Activated CD8-positive, alpha-beta memory T cell treated with anti-CD3 and anti-CD28 coated beads for 36 hours (primary cell): ENCODE data around the gene ASGR2. TPM values are rescaled to one million over a fixed set of nuclear protein-coding genes. Genes with fewer than 3 reads are reported as not detected.
"Not testable (repeated sequence)": the region's sequence is repeated elsewhere in the genome, so short reads cannot be mapped to it uniquely, and the experiment has no call there.

Experiments used
- CTCF ChIA-PET: fragments of 350-600 bp; sonication (Branson Sonifier 250); formaldehyde crosslinking; loops from one replicate; lab custom pipeline; 2021; ENCODE audit warnings: antibody characterized with exemption; lab: Charles Lee
- POLR2A ChIA-PET: fragments of 350-600 bp; sonication (Branson Sonifier 250); formaldehyde crosslinking; loops from one replicate; lab custom pipeline; 2021; ENCODE audit warnings: antibody characterized with exemption; lab: Charles Lee
- total RNA-seq, 2 experiments: library from RNA; stranded (reverse); gene quantifications; one replicate each; pipeline ENCODE4 v1.2.3, GENCODE V29; 2021

The ASGR2 gene
- total RNA-seq, result not detected

DNA sequence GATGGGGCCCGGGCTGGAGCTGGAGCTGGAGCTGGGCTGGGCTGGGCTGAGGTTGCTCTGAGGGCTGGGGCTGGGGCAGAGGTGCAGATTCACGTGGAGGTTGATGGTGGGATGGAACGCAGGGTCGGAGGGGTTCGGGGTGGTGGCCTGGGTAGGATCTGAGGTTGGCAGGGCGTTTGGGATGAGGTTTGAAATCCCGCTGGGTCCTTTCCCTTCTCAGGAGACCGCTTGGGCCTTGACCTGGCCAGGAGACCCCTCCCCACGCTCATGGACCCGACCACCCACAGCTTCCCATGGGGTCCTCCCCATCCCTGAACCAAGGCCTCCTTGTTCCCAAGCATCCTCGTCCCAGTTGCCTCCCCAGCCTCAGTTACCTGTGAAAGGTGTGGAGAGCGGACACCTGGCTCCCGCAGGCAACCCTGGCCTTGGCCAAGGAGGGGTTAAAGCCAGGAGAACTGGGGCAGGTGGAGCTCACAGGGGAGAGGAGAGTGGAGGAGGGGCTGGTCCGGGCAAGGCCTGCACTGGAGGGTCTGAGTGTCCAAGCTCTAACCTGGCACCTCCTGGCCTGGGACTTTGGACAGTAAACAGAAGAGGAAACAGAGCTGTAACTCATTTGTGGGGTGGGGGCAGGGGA, at the start of gene ASGR2:
ASGR2 (minus strand) TSS at position 582 of the 634 bp plus-strand sequence. CDS start 582 bp downstream, outside the sequence.
- POLR2A ChIA-PET, result no interaction called here
- CTCF ChIA-PET, result interaction anchor here (1.2 kb wide), 1 partner anchor 14 kb away, joined by 3 read pairs; no protein-coding TSS in a partner anchor

GRCh38 chr17:7159571-7159970, 44.9 kb upstream of the ASGR2 start:
- POLR2A ChIA-PET, CTCF ChIA-PET: not testable (repeated sequence)

DNA sequence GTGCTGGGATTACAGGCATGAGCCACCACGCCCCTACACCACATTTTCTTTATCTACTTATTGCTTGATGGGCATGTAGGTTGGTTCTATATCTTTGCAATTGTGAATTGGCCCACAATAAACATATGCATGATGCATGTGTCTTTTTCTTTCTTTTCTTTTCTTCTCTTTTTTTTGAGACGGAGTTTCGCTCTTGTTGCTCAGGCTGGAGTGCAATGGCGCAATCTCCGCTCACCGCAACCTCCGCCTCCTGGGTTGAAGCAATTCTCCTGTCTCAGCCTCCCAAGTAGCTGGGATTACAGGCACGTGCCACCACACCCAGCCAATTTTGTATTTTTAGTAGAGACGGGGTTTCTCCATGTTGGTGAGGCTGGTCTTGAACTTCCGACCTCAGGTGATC, 43.8 kb upstream of the ASGR2 start:
- POLR2A ChIA-PET, result not testable (repeated sequence)
- CTCF ChIA-PET, result interaction anchor here (1.7 kb wide), 1 partner anchor 21 kb away, joined by 4 read pairs; no protein-coding TSS in a partner anchor

DNA sequence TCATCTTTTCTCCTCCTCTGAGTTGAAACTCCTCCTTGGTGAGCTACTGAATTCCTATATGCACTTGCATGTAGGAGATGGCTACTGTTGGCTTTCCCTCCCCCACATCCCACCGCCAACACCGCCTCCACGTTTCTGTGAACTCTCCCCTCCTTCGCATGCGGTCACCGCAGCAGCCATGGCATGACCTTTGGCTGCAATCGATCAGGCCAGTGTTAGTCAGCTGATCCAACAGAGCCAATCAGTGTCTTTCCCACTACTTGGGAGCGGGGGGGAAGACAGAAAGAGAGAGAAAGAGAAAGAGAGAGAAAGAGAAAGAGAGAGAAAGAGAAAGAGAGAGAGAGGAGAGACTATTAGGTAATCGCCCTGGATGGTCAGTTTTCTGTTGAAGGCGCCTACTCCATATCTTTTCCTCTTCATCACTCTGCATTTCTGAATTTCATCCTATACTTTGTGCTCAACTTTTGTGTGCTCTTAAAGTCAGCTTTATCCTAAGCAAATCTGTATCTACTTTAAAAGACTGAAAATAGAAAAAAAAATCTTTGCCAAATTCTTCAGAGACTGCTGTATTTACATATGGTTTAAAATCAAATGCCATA, 41.8 kb upstream of the ASGR2 start:
- ChIA-PET POLR2A (no interaction called here), CTCF (no interaction called here)

- ChIA-PET POLR2A (no interaction called here), CTCF (no interaction called here)
Measured at GRCh38 chr17:7147772-7148171, 33.1 kb upstream of the ASGR2 start.

DNA sequence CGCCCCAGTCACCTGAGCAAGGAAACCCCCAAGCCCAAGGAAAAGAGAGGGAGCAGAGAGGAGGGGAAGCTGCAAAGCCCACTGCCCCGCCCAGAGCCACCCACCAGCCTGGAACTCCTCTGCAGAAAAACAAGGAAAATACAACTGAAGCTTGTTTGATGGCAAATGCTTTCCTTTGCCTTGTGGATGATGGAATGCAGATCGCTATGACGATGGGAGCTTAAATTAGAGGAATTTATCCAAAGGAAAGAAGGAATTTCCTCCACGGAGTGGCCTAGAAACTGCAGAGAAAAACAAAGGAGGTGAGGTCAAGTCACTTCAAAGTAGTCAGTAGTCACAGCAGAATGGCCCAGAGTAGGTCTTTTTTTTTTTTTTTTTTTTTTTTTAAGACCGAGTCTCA, 31.5 kb upstream of the ASGR2 start:
- POLR2A ChIA-PET, result interaction anchor here (0.6 kb wide), 1 partner anchor 167 kb away, joined by 9 read pairs; no protein-coding TSS in a partner anchor
- CTCF ChIA-PET, result interaction anchor here (0.7 to 1.2 kb wide), 2 partner anchors 94 to 503 kb away, joined by 5 read pairs; no protein-coding TSS in a partner anchor

GRCh38 chr17:7144213-7144612, 29.6 kb upstream of the ASGR2 start:
- POLR2A ChIA-PET, result no interaction called here
- CTCF ChIA-PET, result interaction anchor here (0.6 to 1.1 kb wide), 2 partner anchors 230 to 234 kb away, joined by 3 to 4 read pairs; no protein-coding TSS in a partner anchor

- POLR2A ChIA-PET, result no interaction called here
- CTCF ChIA-PET, result interaction anchor here (0.6 to 1.2 kb wide), 2 partner anchors 10 to 1682 kb away, joined by 3 read pairs; no protein-coding TSS in a partner anchor
Measured at GRCh38 chr17:7141824-7142223, 27.2 kb upstream of the ASGR2 start.

GRCh38 chr17:7139400-7139799, 24.8 kb upstream of the ASGR2 start:
- ChIA-PET POLR2A (no interaction called here), CTCF (interaction anchor here (0.7 to 4.8 kb wide), 4 partner anchors 23 to 94 kb away, joined by 3 to 31 read pairs (median 4); no protein-coding TSS in a partner anchor)

- CTCF ChIA-PET, result interaction anchor here (1.0 to 4.8 kb wide), 4 partner anchors 86 to 93 kb away, joined by 3 to 31 read pairs (median 6); no protein-coding TSS in a partner anchor
- POLR2A ChIA-PET, result no interaction called here
Measured at GRCh38 chr17:7138800-7139381, 24.3 kb upstream of the ASGR2 start.

DNA sequence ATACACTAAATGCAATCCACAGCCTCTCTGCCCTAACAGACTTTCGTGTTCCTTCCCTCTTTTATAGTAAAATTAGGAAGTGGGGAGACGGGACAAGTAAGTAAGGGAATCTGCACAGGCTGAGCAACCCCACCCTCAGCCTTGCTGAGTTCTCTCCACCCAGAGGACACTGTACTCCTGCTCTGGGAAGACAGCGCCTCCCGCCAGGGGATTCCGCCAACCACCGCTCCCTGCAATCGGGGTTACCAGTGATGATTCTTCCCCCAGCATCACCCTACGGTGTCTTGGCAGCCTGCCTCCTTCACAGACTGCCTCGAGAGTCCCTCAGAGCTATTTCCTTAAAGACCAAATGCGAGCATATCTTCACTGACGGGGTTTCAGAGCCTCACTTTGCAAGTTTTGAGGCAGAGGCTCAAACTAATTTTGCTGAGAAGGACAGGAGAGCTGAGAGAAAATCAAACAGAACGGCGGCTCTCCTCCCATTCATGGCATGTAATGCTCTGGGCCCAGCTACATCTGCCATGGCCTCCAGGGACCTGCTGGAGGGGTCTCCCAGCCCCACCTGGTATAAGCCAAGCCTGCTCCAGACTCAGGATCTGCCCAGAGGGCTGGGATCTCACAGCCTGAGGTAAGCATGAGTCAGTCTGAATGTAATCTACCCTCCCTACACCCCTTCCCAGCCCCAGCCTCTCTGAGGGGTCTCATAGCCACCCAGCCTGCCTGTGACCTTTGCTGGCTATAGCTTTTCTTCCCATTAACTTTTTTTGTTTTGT, 22.7 kb upstream of the ASGR2 start:
- ChIA-PET POLR2A (interaction anchor here (1.0 kb wide), 1 partner anchor 92 kb away, joined by 3 read pairs; no protein-coding TSS in a partner anchor), CTCF (interaction anchor here (0.6 to 4.8 kb wide), 11 partner anchors 21 to 133 kb away, joined by 3 to 31 read pairs (median 4); partner anchors contain the start of gene SLC16A11)

- CTCF ChIA-PET, result interaction anchor here (0.7 to 4.8 kb wide), 14 partner anchors 22 to 296 kb away, joined by 3 to 31 read pairs (median 3); partner anchors contain the start of gene SLC16A11
- POLR2A ChIA-PET, result interaction anchor here (1.0 kb wide), 1 partner anchor 91 kb away, joined by 3 read pairs; no protein-coding TSS in a partner anchor
Measured at GRCh38 chr17:7136266-7136877, 21.8 kb upstream of the ASGR2 start.

DNA sequence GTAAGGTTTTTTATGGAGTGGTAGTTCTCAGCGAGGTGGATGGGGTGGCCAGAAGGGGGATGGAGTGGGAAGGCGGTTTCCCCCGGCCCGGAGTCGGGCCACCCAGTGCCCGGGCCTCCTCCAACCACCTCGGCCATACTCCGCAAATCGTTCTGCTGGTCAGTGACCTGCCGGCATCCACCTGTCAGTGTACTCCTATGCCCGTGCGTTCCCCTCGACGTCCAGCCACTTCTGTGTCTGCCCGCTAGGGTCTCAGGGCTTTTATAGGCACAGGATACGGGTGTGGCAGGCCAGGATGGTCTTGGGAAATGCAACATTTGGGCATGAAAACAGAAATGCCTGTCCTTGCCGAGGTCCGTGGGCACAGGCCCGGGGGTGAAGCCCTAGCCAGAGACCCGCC, 19.3 kb upstream of the ASGR2 start:
- CTCF ChIA-PET, result interaction anchor here (0.9 to 3.3 kb wide), 11 partner anchors 9 to 223 kb away, joined by 3 to 40 read pairs (median 5); no protein-coding TSS in a partner anchor
- POLR2A ChIA-PET, result interaction anchor here (0.8 to 1.2 kb wide), 2 partner anchors 76 to 88 kb away, joined by 3 to 7 read pairs; no protein-coding TSS in a partner anchor

GRCh38 chr17:7133424-7133823, 18.8 kb upstream of the ASGR2 start:
- POLR2A ChIA-PET, result interaction anchor here (0.8 to 1.2 kb wide), 2 partner anchors 75 to 88 kb away, joined by 3 to 7 read pairs; no protein-coding TSS in a partner anchor
- CTCF ChIA-PET, result interaction anchor here (0.7 to 3.3 kb wide), 13 partner anchors 9 to 222 kb away, joined by 3 to 40 read pairs (median 4); no protein-coding TSS in a partner anchor

GRCh38 chr17:7132511-7133094, 18.0 kb upstream of the ASGR2 start:
- ChIA-PET POLR2A (interaction anchor here (1.0 to 1.2 kb wide), 2 partner anchors 85 to 87 kb away, joined by 3 to 7 read pairs; no protein-coding TSS in a partner anchor), CTCF (interaction anchor here (0.7 to 3.3 kb wide), 12 partner anchors 8 to 217 kb away, joined by 3 to 40 read pairs (median 4); no protein-coding TSS in a partner anchor)

GRCh38 chr17:7131423-7131791, 16.8 kb upstream of the ASGR2 start:
- ChIA-PET CTCF (interaction anchor here (1.4 to 2.9 kb wide), 3 partner anchors 10 to 86 kb away, joined by 3 to 23 read pairs (median 4); no protein-coding TSS in a partner anchor), POLR2A (no interaction called here)
